WTC11 (cell line): ENCODE data around the gene HSD3B7.

Experiments used
- KAT7 ChIP-seq: sonication (generic); formaldehyde crosslinking; IDR thresholded peaks from 2 replicates; pipeline ENCODE4 v1.8.1; 2023; ENCODE audit warnings: missing genetic modification reagents, mild to moderate bottlenecking, borderline replicate concordance
- ZNF121 ChIP-seq: sonication (generic); formaldehyde crosslinking; IDR thresholded peaks from 2 replicates; pipeline ENCODE4 v1.8.0; 2023; ENCODE audit warnings: missing genetic modification reagents
- TF ChIP-seq, protein P1 (sequence below): fragments of 200-600 bp; IDR thresholded peaks from 2 replicates; pipeline ENCODE4 v1.8.0; 2022; ENCODE audit warnings: antibody characterized with exemption
- TF ChIP-seq, protein P2 (sequence below): sonication (generic); formaldehyde crosslinking; IDR thresholded peaks from 2 replicates; pipeline ENCODE4 v1.8.0; 2022; ENCODE audit warnings: mild to moderate bottlenecking, missing genetic modification reagents
- TF ChIP-seq, protein P3 (sequence below): sonication (generic); formaldehyde crosslinking; IDR thresholded peaks from 2 replicates; pipeline ENCODE4 v1.8.1; 2023; ENCODE audit warnings: mild to moderate bottlenecking, missing genetic modification reagents
- TF ChIP-seq, protein P4 (sequence below): sonication (generic); formaldehyde crosslinking; IDR thresholded peaks from 2 replicates; pipeline ENCODE4 v1.8.1; 2023; ENCODE audit warnings: mild to moderate bottlenecking, missing genetic modification reagents, moderate library complexity

DNA sequence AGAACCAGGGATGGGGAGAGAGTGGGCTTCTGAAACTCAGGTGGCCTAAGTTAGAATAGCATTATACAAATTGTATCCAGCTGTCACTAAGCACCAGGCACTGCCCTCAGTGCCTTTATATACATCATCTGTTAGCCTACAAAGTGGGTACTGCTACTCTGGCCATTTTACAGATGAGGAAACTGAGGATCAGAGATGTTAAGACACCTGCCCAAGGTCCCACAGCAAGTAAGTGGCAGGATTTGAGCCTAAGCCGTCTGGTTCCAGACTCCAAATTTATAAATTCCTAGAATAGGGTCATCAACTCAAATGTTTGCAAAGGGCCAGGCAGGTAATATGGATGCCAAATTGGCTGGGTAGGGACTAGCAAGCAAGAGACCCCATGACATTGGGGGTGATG is 33.8 kb upstream of the HSD3B7 start:
- TF ChIP-seq, protein P1, sequence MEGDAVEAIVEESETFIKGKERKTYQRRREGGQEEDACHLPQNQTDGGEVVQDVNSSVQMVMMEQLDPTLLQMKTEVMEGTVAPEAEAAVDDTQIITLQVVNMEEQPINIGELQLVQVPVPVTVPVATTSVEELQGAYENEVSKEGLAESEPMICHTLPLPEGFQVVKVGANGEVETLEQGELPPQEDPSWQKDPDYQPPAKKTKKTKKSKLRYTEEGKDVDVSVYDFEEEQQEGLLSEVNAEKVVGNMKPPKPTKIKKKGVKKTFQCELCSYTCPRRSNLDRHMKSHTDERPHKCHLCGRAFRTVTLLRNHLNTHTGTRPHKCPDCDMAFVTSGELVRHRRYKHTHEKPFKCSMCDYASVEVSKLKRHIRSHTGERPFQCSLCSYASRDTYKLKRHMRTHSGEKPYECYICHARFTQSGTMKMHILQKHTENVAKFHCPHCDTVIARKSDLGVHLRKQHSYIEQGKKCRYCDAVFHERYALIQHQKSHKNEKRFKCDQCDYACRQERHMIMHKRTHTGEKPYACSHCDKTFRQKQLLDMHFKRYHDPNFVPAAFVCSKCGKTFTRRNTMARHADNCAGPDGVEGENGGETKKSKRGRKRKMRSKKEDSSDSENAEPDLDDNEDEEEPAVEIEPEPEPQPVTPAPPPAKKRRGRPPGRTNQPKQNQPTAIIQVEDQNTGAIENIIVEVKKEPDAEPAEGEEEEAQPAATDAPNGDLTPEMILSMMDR = no peak
- TF ChIP-seq ZNF121 (CRISPR knock-in tag) (no peak), KAT7 (no peak)
- TF ChIP-seq, protein P2, sequence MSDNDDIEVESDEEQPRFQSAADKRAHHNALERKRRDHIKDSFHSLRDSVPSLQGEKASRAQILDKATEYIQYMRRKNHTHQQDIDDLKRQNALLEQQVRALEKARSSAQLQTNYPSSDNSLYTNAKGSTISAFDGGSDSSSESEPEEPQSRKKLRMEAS (CRISPR knock-in tag) = no peak
- TF ChIP-seq, protein P3, sequence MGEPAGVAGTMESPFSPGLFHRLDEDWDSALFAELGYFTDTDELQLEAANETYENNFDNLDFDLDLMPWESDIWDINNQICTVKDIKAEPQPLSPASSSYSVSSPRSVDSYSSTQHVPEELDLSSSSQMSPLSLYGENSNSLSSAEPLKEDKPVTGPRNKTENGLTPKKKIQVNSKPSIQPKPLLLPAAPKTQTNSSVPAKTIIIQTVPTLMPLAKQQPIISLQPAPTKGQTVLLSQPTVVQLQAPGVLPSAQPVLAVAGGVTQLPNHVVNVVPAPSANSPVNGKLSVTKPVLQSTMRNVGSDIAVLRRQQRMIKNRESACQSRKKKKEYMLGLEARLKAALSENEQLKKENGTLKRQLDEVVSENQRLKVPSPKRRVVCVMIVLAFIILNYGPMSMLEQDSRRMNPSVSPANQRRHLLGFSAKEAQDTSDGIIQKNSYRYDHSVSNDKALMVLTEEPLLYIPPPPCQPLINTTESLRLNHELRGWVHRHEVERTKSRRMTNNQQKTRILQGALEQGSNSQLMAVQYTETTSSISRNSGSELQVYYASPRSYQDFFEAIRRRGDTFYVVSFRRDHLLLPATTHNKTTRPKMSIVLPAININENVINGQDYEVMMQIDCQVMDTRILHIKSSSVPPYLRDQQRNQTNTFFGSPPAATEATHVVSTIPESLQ (CRISPR knock-in tag) = no peak
- TF ChIP-seq, protein P4, sequence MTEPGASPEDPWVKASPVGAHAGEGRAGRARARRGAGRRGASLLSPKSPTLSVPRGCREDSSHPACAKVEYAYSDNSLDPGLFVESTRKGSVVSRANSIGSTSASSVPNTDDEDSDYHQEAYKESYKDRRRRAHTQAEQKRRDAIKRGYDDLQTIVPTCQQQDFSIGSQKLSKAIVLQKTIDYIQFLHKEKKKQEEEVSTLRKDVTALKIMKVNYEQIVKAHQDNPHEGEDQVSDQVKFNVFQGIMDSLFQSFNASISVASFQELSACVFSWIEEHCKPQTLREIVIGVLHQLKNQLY = no peak
